ENCODE data around the gene WTAP.

DNA sequence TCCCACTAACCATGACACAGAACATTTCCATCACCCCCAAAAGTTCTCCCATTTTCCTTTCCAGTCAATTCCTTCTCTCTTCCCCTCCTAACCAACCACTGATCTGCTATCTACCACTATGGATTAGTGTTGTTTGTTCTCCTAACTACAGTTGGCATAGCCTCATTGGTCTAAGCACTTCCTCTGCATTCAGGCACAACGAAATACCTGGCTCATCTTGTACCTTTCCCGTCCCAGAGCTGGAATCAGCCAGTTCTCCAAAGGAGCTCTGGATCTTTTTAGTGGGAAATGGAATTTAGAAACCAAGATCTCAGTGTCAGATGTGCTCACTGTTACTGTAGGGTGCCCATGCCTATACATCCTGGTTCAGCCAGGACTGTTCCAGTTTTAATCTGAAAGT, 4.0 kb upstream of the WTAP start:
- TF ChIP-seq, protein P1, sequence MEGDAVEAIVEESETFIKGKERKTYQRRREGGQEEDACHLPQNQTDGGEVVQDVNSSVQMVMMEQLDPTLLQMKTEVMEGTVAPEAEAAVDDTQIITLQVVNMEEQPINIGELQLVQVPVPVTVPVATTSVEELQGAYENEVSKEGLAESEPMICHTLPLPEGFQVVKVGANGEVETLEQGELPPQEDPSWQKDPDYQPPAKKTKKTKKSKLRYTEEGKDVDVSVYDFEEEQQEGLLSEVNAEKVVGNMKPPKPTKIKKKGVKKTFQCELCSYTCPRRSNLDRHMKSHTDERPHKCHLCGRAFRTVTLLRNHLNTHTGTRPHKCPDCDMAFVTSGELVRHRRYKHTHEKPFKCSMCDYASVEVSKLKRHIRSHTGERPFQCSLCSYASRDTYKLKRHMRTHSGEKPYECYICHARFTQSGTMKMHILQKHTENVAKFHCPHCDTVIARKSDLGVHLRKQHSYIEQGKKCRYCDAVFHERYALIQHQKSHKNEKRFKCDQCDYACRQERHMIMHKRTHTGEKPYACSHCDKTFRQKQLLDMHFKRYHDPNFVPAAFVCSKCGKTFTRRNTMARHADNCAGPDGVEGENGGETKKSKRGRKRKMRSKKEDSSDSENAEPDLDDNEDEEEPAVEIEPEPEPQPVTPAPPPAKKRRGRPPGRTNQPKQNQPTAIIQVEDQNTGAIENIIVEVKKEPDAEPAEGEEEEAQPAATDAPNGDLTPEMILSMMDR (IDR thresholded peaks at IDR 0.05) = no peak
- TF ChIP-seq POLR2A (IDR thresholded peaks at IDR 0.05) = no peak

All from thyroid gland (tissue), 4 donors.